ENCODE data around the gene KMT2D.

Gene KMT2D

GRCh38 chr12:49019443-49020324, 40.9 kb downstream of the KMT2D start:
- H3K4me3 ChIP-seq (ENCODE audit: low read depth, low read length): peak overlapping the region; percentile 91
- peak; percentile 92 for DNase-seq (ENCODE audit: low read depth)
- TF ChIP-seq CTCF (IDR thresholded peaks at IDR 0.05; ENCODE audit: low read depth, low read length) (peak; percentile 76), MYC (IDR thresholded peaks at IDR 0.05; ENCODE audit: low read depth, low read length) (0 out of 2 replicates have a peak, but pooled peaks have one; percentile 40), MAX (IDR thresholded peaks at IDR 0.05; ENCODE audit: low read depth, low read length) (peak; percentile 49), POLR2A (IDR thresholded peaks at IDR 0.05; ENCODE audit: extremely low read depth, insufficient read length) (no peak)

GRCh38 chr12:49019120-49019430, 41.5 kb downstream of the KMT2D start:
- peak overlapping the region; percentile 91 for H3K4me3 ChIP-seq (ENCODE audit: low read depth, low read length)
- no peak for TF ChIP-seq CTCF (IDR thresholded peaks at IDR 0.05; ENCODE audit: low read depth, low read length)
- TF ChIP-seq MYC (IDR thresholded peaks at IDR 0.05; ENCODE audit: low read depth, low read length): no peak
- no peak for TF ChIP-seq MAX (IDR thresholded peaks at IDR 0.05; ENCODE audit: low read depth, low read length)
- TF ChIP-seq POLR2A (IDR thresholded peaks at IDR 0.05; ENCODE audit: extremely low read depth, insufficient read length): no peak
- DNase-seq (ENCODE audit: low read depth): no peak

GRCh38 chr12:49018261-49019119, 42.1 kb downstream of the KMT2D start, which contains the start of gene PRKAG1:
PRKAG1 (minus strand) TSS chr12:49018776; CDS start chr12:49018740, 36 bp downstream.
- TF ChIP-seq MYC (IDR thresholded peaks at IDR 0.05; ENCODE audit: low read depth, low read length) (peak; percentile 57), CTCF (IDR thresholded peaks at IDR 0.05; ENCODE audit: low read depth, low read length) (peak; percentile 47), MAX (IDR thresholded peaks at IDR 0.05; ENCODE audit: low read depth, low read length) (peak; percentile 58), POLR2A (IDR thresholded peaks at IDR 0.05; ENCODE audit: extremely low read depth, insufficient read length) (peak; percentile 81)
- H3K4me3 ChIP-seq (ENCODE audit: low read depth, low read length): peak within 1 kb of the TSS; percentile 91
- peak; percentile 100 for DNase-seq (ENCODE audit: low read depth)

GRCh38 chr12:49017891-49018260, 42.7 kb downstream of the KMT2D start:
- peak; percentile 90 for DNase-seq (ENCODE audit: low read depth)
- H3K4me3 ChIP-seq (ENCODE audit: low read depth, low read length): peak overlapping the region; percentile 91
- TF ChIP-seq POLR2A (IDR thresholded peaks at IDR 0.05; ENCODE audit: extremely low read depth, insufficient read length) (no peak), MAX (IDR thresholded peaks at IDR 0.05; ENCODE audit: low read depth, low read length) (peak; percentile 39), MYC (IDR thresholded peaks at IDR 0.05; ENCODE audit: low read depth, low read length) (no peak; the same call in 1 of the 2 replicates), CTCF (IDR thresholded peaks at IDR 0.05; ENCODE audit: low read depth, low read length) (no peak)

- no peak for TF ChIP-seq MYC (IDR thresholded peaks at IDR 0.05; ENCODE audit: low read depth, low read length)
- no peak for TF ChIP-seq MAX (IDR thresholded peaks at IDR 0.05; ENCODE audit: low read depth, low read length)
- no peak for TF ChIP-seq POLR2A (IDR thresholded peaks at IDR 0.05; ENCODE audit: extremely low read depth, insufficient read length)
- TF ChIP-seq CTCF (IDR thresholded peaks at IDR 0.05; ENCODE audit: low read depth, low read length): no peak
- no peak for DNase-seq (ENCODE audit: low read depth)
- H3K4me3 ChIP-seq (ENCODE audit: low read depth, low read length): no peak overlapping the region
These were observed 45.4 kb downstream of the KMT2D start for GRCh38 chr12:49015196-49015595.
